ENCODE measurements around the gene VPS35.

The VPS35 gene

DNA sequence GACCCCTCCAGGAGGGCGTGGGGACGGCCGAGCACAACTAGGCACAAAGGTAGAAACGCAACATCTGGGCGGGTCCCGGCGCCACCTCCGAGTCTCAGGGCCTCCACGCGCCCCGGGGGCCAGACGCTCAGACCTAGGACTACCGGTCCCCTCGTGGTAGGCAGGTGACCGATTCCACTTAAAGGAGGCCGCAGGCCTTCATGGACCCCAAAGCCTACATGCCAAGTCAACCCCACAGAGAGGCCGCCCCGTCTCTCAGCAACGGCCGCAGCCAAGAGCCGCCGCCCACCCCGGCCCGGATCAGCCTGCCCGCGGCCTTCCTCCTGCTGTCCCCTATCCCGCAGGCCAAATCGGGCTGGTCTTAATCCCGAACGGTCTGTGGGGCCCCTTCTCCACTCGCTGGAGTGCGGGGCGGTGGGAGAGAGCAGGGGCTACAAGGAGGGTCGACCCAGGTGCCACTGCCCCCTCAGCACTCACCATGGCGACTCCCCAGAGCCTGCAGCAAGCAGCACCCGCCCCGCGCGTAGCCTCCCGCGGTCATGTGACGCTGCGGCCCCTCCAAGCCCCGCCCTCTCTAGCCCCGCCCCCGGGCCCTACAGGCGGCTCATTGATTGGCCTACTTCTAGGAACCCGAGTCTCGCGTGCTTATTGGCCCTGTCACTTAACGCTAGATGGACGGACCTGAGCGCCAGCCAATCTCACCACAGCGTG is at the start of gene VPS35:
TSS of gene VPS35 (minus strand) at position 525 of the 711 bp plus-strand sequence. CDS start at position 480, 45 bp downstream.
- TF ChIP-seq TAF1 (IDR thresholded peaks at IDR 0.05; ENCODE audit: low read depth) (no peak; the same call in 1 of the 2 replicates), YY1 (IDR thresholded peaks at IDR 0.05; ENCODE audit: low read depth) (peak; percentile 80), ZBTB7A (IDR thresholded peaks at IDR 0.05; ENCODE audit: low read depth) (0 out of 2 replicates have a peak, but pooled peaks have one; percentile 18), CREB1 (IDR thresholded peaks at IDR 0.05; ENCODE audit: low read depth) (no peak), MAX (IDR thresholded peaks at IDR 0.05) (no peak; the same call in 1 of the 2 replicates), CEBPB (IDR thresholded peaks at IDR 0.05) (no peak), NFIC (IDR thresholded peaks at IDR 0.05) (no peak), RAD21 (IDR thresholded peaks at IDR 0.05; ENCODE audit: low read depth) (peak; percentile 9; the same call in 1 of the 2 replicates), TEAD4 (IDR thresholded peaks at IDR 0.05) (no peak), FOXM1 (IDR thresholded peaks at IDR 0.05; ENCODE audit: borderline replicate concordance, low read depth) (no peak), REST (IDR thresholded peaks at IDR 0.05; ENCODE audit: low read depth) (no peak), TCF12 (IDR thresholded peaks at IDR 0.05; ENCODE audit: low read depth) (0 out of 2 replicates have a peak, but pooled peaks have one; percentile 28), EGR1 (IDR thresholded peaks at IDR 0.05) (0 out of 2 replicates have a peak, but pooled peaks have one; percentile 30), EP300 (IDR thresholded peaks at IDR 0.05; ENCODE audit: borderline replicate concordance) (no peak)
- TF ChIP-seq, protein P1, sequence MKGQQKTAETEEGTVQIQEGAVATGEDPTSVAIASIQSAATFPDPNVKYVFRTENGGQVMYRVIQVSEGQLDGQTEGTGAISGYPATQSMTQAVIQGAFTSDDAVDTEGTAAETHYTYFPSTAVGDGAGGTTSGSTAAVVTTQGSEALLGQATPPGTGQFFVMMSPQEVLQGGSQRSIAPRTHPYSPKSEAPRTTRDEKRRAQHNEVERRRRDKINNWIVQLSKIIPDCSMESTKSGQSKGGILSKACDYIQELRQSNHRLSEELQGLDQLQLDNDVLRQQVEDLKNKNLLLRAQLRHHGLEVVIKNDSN (IDR thresholded peaks at IDR 0.05), result peak; percentile 96

- TF ChIP-seq MAX (IDR thresholded peaks at IDR 0.05) (no peak), ZBTB7A (IDR thresholded peaks at IDR 0.05; ENCODE audit: low read depth) (no peak), NFIC (IDR thresholded peaks at IDR 0.05) (no peak), FOXM1 (IDR thresholded peaks at IDR 0.05; ENCODE audit: borderline replicate concordance, low read depth) (no peak)
Observed at GRCh38 chr16:46737621-46738214, 48.7 kb upstream of the VPS35 start.

GRCh38 chr16:46736695-46737094 is 47.7 kb upstream of the VPS35 start:
- TF ChIP-seq ZBTB7A (IDR thresholded peaks at IDR 0.05; ENCODE audit: low read depth) (no peak), TCF12 (IDR thresholded peaks at IDR 0.05; ENCODE audit: low read depth) (no peak), REST (IDR thresholded peaks at IDR 0.05; ENCODE audit: low read depth) (no peak), EGR1 (IDR thresholded peaks at IDR 0.05) (no peak), MAX (IDR thresholded peaks at IDR 0.05) (no peak), YY1 (IDR thresholded peaks at IDR 0.05; ENCODE audit: low read depth) (no peak), CREB1 (IDR thresholded peaks at IDR 0.05; ENCODE audit: low read depth) (no peak), EP300 (IDR thresholded peaks at IDR 0.05; ENCODE audit: borderline replicate concordance) (no peak), FOXM1 (IDR thresholded peaks at IDR 0.05; ENCODE audit: borderline replicate concordance, low read depth) (no peak), TEAD4 (IDR thresholded peaks at IDR 0.05) (no peak), TAF1 (IDR thresholded peaks at IDR 0.05; ENCODE audit: low read depth) (no peak), CEBPB (IDR thresholded peaks at IDR 0.05) (no peak), RAD21 (IDR thresholded peaks at IDR 0.05; ENCODE audit: low read depth) (no peak), NFIC (IDR thresholded peaks at IDR 0.05) (no peak)
- TF ChIP-seq, protein P1 (IDR thresholded peaks at IDR 0.05), result no peak

GRCh38 chr16:46733319-46733830 is 44.4 kb upstream of the VPS35 start:
- no peak for TF ChIP-seq EP300 (IDR thresholded peaks at IDR 0.05; ENCODE audit: borderline replicate concordance)
- no peak for TF ChIP-seq REST (IDR thresholded peaks at IDR 0.05; ENCODE audit: low read depth)
- TF ChIP-seq ZBTB7A (IDR thresholded peaks at IDR 0.05; ENCODE audit: low read depth), result no peak
- TF ChIP-seq RAD21 (IDR thresholded peaks at IDR 0.05; ENCODE audit: low read depth), result no peak
- no peak for TF ChIP-seq YY1 (IDR thresholded peaks at IDR 0.05; ENCODE audit: low read depth)
- no peak for TF ChIP-seq TEAD4 (IDR thresholded peaks at IDR 0.05)
- TF ChIP-seq CEBPB (IDR thresholded peaks at IDR 0.05), result no peak
